K562 treated with DMSO at 1 percent for 24 hours (cell line): Measurements from ENCODE around the gene CD276. TPM values are rescaled to one million over a fixed set of nuclear protein-coding genes. Genes with fewer than 3 reads are reported as not detected.

ENCODE experiments used
- total RNA-seq: library from RNA; unstranded; fragments of 300-600 nt; gene quantifications from 2 replicates; pipeline ENCODE4 v1.2.3, GENCODE V29; 2022; ENCODE audit warnings: low read depth; ENCODE audit not compliant: insufficient read depth

Gene CD276
- 12.3 and 12.5 TPM in 2 replicates for total RNA-seq

DNA sequence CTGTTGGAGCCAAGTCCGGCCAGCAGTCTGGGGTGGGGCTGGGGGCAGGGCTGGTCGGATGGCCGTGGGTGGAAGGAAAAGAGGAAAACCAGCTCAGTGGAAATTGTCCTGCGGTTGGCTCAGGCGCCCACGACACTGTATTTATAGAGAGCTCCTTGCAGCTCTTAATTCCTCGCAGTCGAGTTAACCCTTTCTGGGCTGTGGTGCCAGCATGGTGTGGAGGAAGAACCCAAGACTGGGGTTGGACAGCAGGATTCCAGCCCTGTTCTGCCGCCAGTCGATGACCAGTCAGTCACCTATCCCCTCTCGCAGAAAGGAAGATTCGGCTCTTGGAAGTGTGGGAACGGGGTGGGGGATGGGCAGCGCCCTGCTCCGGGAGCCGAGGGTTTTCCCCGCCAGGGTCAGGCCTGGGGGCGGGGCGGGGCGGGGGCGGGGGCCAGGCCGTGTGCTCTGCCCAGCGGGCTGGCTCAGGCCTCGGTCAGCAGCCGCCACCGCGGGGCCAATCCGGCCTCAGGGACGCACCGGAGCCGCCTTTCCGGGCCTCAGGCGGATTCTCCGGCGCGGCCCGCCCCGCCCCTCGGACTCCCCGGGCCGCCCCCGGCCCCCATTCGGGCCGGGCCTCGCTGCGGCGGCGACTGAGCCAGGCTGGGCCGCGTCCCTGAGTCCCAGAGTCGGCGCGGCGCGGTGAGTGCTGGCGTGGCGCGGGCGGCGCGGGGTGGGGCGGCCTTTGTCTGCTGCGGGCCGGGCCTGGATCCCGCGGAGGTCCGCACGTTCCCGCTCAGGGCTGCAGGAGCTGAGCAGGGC is at the start of gene CD276:
Gene CD276 (plus strand): TSS at position 607 of the 804 bp plus-strand sequence. CDS start 15,257 bp downstream, outside the sequence.

GRCh38 chr15:73753250-73754130 is 69.3 kb downstream of the CD276 start, which contains the start of gene INSYN1:
INSYN1 (minus strand) TSS chr15:73753351; CDS start chr15:73751130, 2,221 bp downstream.

Other genes with a start within 250 kb of the CD276 start
- gene REC114, start 241.2 kb upstream of the CD276 start, total RNA-seq, result 0.64 TPM in 1 of 2 replicates, not detected in the other
- gene NPTN, start 51.0 kb upstream of the CD276 start, total RNA-seq, result 35.5 and 47.9 TPM in 2 replicates
- not detected in 2 replicates for gene INSYN1, start 69.0 kb downstream of the CD276 start, total RNA-seq
- gene TBC1D21, start 189.2 kb downstream of the CD276 start, total RNA-seq, result not detected in 2 replicates
- 0.52 and 0.97 TPM in 2 replicates for gene LOXL1, start 242.1 kb downstream of the CD276 start, total RNA-seq